WTC11 (cell line): ENCODE data around the gene ATPAF1. TPM values are rescaled to one million over a fixed set of nuclear protein-coding genes. Genes with fewer than 3 reads are reported as not detected.
A peak's percentile ranks its signal among the peaks of the same experiment; 100 is the strongest.

Experiments
- ATAC-seq: fragments of 200-7000 bp; cut with Tn5 transposase; 2 replicates; pipeline ENCODE4 v1.10.0; 2021; ENCODE audit warnings: mild to moderate bottlenecking, moderate library complexity
- CTCF ChIA-PET: fragments of 300-600 bp; sonication (Branson Sonifier 250); formaldehyde crosslinking; loops from one replicate; lab custom pipeline; 2021; ENCODE audit warnings: antibody characterized with exemption; lab: Charles Lee
- POLR2A ChIA-PET: fragments of 350-600 bp; sonication (Branson Sonifier 250); formaldehyde crosslinking; loops from one replicate; lab custom pipeline; 2021; ENCODE audit warnings: antibody characterized with exemption; lab: Charles Lee
- DNase-seq: peaks from one replicate; pipeline ENCODE4 v3.0.0; 2021; ENCODE audit warnings: low spot score
- H3K27ac Mint-ChIP-seq: 2 replicates; pipeline ENCODE4 v1.8.0; 2021; ENCODE audit warnings: mixed read lengths
- H3K27me3 Mint-ChIP-seq: 2 replicates; pipeline ENCODE4 v1.8.0; 2021; ENCODE audit warnings: low read depth, mild to moderate bottlenecking, moderate library complexity, mixed read lengths
- H3K36me3 Mint-ChIP-seq: 2 replicates; pipeline ENCODE4 v1.8.0; 2021; ENCODE audit warnings: mixed read lengths
- H3K4me1 Mint-ChIP-seq: 2 replicates; pipeline ENCODE4 v1.8.0; 2022; ENCODE audit warnings: mixed read lengths
- H3K4me3 Mint-ChIP-seq: 2 replicates; pipeline ENCODE4 v1.8.0; 2021; ENCODE audit warnings: mild to moderate bottlenecking, moderate library complexity, mixed read lengths
- H3K9me3 Mint-ChIP-seq: 2 replicates; pipeline ENCODE4 v1.8.0; 2021; ENCODE audit warnings: mixed read lengths
- ARID4B ChIP-seq: sonication (generic); formaldehyde crosslinking; IDR thresholded peaks from 2 replicates; pipeline ENCODE4 v1.8.0; 2023; ENCODE audit warnings: missing genetic modification reagents, mild to moderate bottlenecking, borderline replicate concordance
- ATF1 ChIP-seq: sonication (generic); formaldehyde crosslinking; IDR thresholded peaks from 2 replicates; pipeline ENCODE4 v1.8.1; 2023; ENCODE audit warnings: mild to moderate bottlenecking, moderate library complexity, missing genetic modification reagents
- ATF3 ChIP-seq: sonication (generic); formaldehyde crosslinking; conservative IDR thresholded peaks from 2 replicates; pipeline ENCODE4 v1.8.1; 2022; ENCODE audit warnings: mild to moderate bottlenecking, missing genetic modification reagents
- EMX1 ChIP-seq: fragments of 250-450 bp; sonication (Bioruptor Pico); IDR thresholded peaks from 2 replicates; pipeline ENCODE4 v1.8.0; 2021; ENCODE audit warnings: mild to moderate bottlenecking
- GABPB1 ChIP-seq: sonication (generic); formaldehyde crosslinking; IDR thresholded peaks from 2 replicates; pipeline ENCODE4 v1.8.1; 2023; ENCODE audit warnings: mild to moderate bottlenecking, missing genetic modification reagents
- HMGXB4 ChIP-seq: sonication (generic); formaldehyde crosslinking; IDR thresholded peaks from 2 replicates; pipeline ENCODE4 v1.8.1; 2023; ENCODE audit warnings: mild to moderate bottlenecking, moderate library complexity, missing genetic modification reagents
- MAX ChIP-seq: sonication (generic); formaldehyde crosslinking; IDR thresholded peaks from 2 replicates; pipeline ENCODE4 v1.8.0; 2022; ENCODE audit warnings: mild to moderate bottlenecking, missing genetic modification reagents
- NFATC4 ChIP-seq: fragments of 250-450 bp; sonication (Bioruptor Pico); IDR thresholded peaks from 2 replicates; pipeline ENCODE4 v1.9.0; 2021; ENCODE audit warnings: mild to moderate bottlenecking
- OVOL2 ChIP-seq: fragments of 250-450 bp; sonication (Bioruptor Pico); IDR thresholded peaks from 2 replicates; pipeline ENCODE4 v1.9.0; 2021; ENCODE audit warnings: mild to moderate bottlenecking, borderline replicate concordance
- PRDM15 ChIP-seq: sonication (generic); formaldehyde crosslinking; IDR thresholded peaks from 2 replicates; pipeline ENCODE4 v1.8.0; 2022; ENCODE audit warnings: missing genetic modification reagents
- RELA ChIP-seq: sonication (generic); formaldehyde crosslinking; IDR thresholded peaks from 2 replicates; pipeline ENCODE4 v1.8.1; 2022; ENCODE audit warnings: missing genetic modification reagents, mild to moderate bottlenecking, borderline replicate concordance
- SMAD3 ChIP-seq: sonication (generic); formaldehyde crosslinking; IDR thresholded peaks from 2 replicates; pipeline ENCODE4 v1.8.0; 2022; ENCODE audit warnings: missing genetic modification reagents, mild to moderate bottlenecking, borderline replicate concordance
- SOX15 ChIP-seq: fragments of 250-450 bp; sonication (Bioruptor Pico); IDR thresholded peaks from 2 replicates; pipeline ENCODE4 v1.9.0; 2021; ENCODE audit warnings: mild to moderate bottlenecking
- SP1 ChIP-seq: sonication (generic); formaldehyde crosslinking; conservative IDR thresholded peaks from 2 replicates; pipeline ENCODE4 v1.8.1; 2022; ENCODE audit warnings: missing genetic modification reagents
- STAT6 ChIP-seq: sonication (generic); formaldehyde crosslinking; conservative IDR thresholded peaks from 2 replicates; pipeline ENCODE4 v1.8.1; 2023; ENCODE audit warnings: mild to moderate bottlenecking, low read depth, missing genetic modification reagents, moderate library complexity
- TCF7 ChIP-seq: sonication (generic); formaldehyde crosslinking; IDR thresholded peaks from 2 replicates; pipeline ENCODE4 v1.8.0; 2022; ENCODE audit warnings: mild to moderate bottlenecking, low read depth, missing genetic modification reagents, moderate library complexity
- TEAD4 ChIP-seq: sonication (generic); formaldehyde crosslinking; IDR thresholded peaks from 2 replicates; pipeline ENCODE4 v1.8.0; 2022; ENCODE audit warnings: mild to moderate bottlenecking, missing genetic modification reagents
- ZMAT4 ChIP-seq: fragments of 250-450 bp; sonication (Bioruptor Pico); IDR thresholded peaks from 2 replicates; pipeline ENCODE4 v1.9.0; 2021; ENCODE audit warnings: mild to moderate bottlenecking
- total RNA-seq: library from RNA; stranded (reverse); gene quantifications from 3 replicates; pipeline ENCODE4 v1.2.3, GENCODE V29; 2021

The ATPAF1 gene
- total RNA-seq, 1 experiment from 2014 or later: 35.7 TPM

- DNase-seq: no peak
- no peaks in the 10 kb centered on the region for H3K9me3 Mint-ChIP-seq
- CTCF ChIA-PET: interaction anchor here (0.9 to 1.2 kb wide), 3 partner anchors 49 to 143 kb away, joined by 3 to 4 read pairs (median 3); no protein-coding TSS in a partner anchor
- POLR2A ChIA-PET: no interaction called here
- H3K27me3 Mint-ChIP-seq: no peaks in the 10 kb centered on the region
- TF ChIP-seq ZMAT4 (CRISPR knock-in tag): no peak
- TF ChIP-seq TEAD4 (CRISPR knock-in tag): no peak
- no peak for TF ChIP-seq TCF7 (CRISPR knock-in tag)
- no peak for TF ChIP-seq PRDM15 (CRISPR knock-in tag)
- TF ChIP-seq GABPB1: peak; percentile 66; the same call in 1 of the 2 replicates
- H3K4me3 Mint-ChIP-seq: no peak overlapping the region
- H3K4me1 Mint-ChIP-seq: peaks cover 20% of the 10 kb centered on the region
- peak; percentile 53 for ATAC-seq
- H3K36me3 Mint-ChIP-seq: peaks cover 32% of the 10 kb centered on the region
- H3K27ac Mint-ChIP-seq: peak overlapping the region; percentile 79
Measured at GRCh38 chr1:46675549-46676314, 7.6 kb upstream of the ATPAF1 start.

GRCh38 chr1:46673749-46674182 is 5.6 kb upstream of the ATPAF1 start:
- DNase-seq (no peak), ATAC-seq (no peak)
- no peak overlapping the region for H3K4me3 Mint-ChIP-seq
- H3K36me3 Mint-ChIP-seq: peaks cover 18% of the 10 kb centered on the region
- CTCF ChIA-PET: no interaction called here
- no peak overlapping the region for H3K27ac Mint-ChIP-seq
- no peak for TF ChIP-seq HMGXB4 (CRISPR knock-in tag)
- no peak for TF ChIP-seq ATF3 (CRISPR knock-in tag)
- no peak for TF ChIP-seq ATF1 (CRISPR knock-in tag)
- TF ChIP-seq ARID4B: no peak
- no peak for TF ChIP-seq EMX1 (CRISPR knock-in tag)
- TF ChIP-seq SOX15: no peak
- TF ChIP-seq RELA (CRISPR knock-in tag): no peak
- TF ChIP-seq MAX (CRISPR knock-in tag): no peak
- no peak for TF ChIP-seq NFATC4 (CRISPR knock-in tag)
- TF ChIP-seq SP1: no peak
- no peak for TF ChIP-seq OVOL2 (CRISPR knock-in tag)
- no peak for TF ChIP-seq STAT6 (CRISPR knock-in tag)
- no peak for TF ChIP-seq SMAD3 (CRISPR knock-in tag)
- TF ChIP-seq, all 79 proteins: peak for 0
- H3K4me1 Mint-ChIP-seq: peaks cover 20% of the 10 kb centered on the region
- H3K27me3 Mint-ChIP-seq: no peaks in the 10 kb centered on the region
- POLR2A ChIA-PET: no interaction called here
- H3K9me3 Mint-ChIP-seq: no peaks in the 10 kb centered on the region
